Activated CD8-positive, alpha-beta memory T cell treated with anti-CD3 and anti-CD28 coated beads, Interleukin-2, amount 50 U/mL, for 24 hours (primary cell): ENCODE data around the gene VDR.

ENCODE experiments used
- DNase-seq: peaks from one replicate; pipeline ENCODE4 v3.0.0-alpha.2; 2020; ENCODE audit errors: extremely low read depth

VDR gene

DNA sequence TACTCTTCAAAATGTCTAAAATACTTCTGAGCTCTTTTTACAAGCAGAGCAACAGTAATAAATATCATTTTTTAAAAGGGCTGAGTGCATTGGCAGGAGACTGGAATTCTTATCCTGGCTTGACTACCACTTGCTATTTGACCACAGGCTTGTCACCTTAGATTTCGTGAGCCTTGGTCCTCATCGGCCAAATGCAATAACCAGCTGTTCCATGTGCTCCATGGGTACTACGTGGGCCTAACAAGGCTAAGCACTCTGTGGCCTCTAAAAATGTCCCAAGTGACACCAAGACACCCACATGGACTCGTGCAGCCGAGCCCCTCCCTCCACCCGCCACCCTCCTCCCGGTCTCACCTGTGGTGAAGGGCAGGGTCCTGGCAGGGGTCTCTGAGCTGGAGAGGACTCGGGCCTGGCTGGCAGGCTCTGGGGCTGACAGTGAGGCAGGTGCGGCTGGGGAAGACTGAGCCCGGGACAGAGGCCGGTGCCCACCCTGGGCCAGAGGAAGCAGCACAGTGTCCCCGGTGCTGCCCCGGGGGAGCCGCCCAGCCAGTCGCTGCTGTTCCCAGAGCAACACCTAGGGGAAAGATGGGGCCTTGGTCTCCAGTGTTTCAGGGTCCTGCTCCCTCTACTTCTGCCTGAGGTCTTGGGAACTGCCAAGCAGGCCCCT, 111.6 kb downstream of the VDR start:
- DNase-seq: no peak

DNA sequence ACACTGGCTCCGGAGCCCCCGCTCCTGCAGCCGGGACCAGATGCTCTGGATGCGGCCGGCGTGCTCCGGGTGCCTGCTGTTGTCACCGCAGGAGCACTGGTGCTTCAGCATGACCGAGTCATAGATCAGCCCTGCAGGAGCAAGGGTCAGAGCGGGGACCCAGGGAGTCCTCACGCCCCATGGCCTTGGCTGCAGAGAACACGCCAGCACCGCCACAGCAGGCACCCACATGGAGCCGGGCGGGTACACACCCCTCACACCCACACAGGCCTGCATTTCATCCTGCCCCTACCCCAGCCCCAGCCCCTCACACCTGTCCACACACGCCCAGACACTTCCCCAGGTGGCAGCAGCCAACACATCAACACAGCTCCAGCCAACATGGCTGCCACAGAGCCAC, 112.9 kb downstream of the VDR start:
- DNase-seq: no peak
